Neural cell (in vitro differentiated cells): ENCODE measurements around the gene KLHL3.

Experiments
- EP300 ChIP-seq: fragments of 450-650 bp; conservative IDR thresholded peaks from 2 replicates; pipeline ENCODE4 v1.6.1; 2014; ENCODE audit warnings: antibody characterized with exemption, mild to moderate bottlenecking, moderate library complexity; ENCODE audit not compliant: poor library complexity, severe bottlenecking
- EZH2 ChIP-seq: fragments of 200-600, 300-800 bp; shearing (Covaris generic), sonication (generic); IDR thresholded peaks from 2 replicates; pipeline ENCODE4 v1.6.1; 2014; ENCODE audit warnings: antibody characterized with exemption, low read length, borderline replicate concordance, mild to moderate bottlenecking; ENCODE audit not compliant: insufficient read depth, poor library complexity, severe bottlenecking
- MXI1 ChIP-seq: fragments of 450-650 bp; conservative IDR thresholded peaks from 2 replicates; pipeline ENCODE4 v1.6.1; 2014; ENCODE audit warnings: antibody characterized with exemption, mild to moderate bottlenecking; ENCODE audit not compliant: poor library complexity, severe bottlenecking
- POLR2AphosphoS5 ChIP-seq: IDR thresholded peaks from 2 replicates; pipeline ENCODE4 v1.6.1; 2012
- RAD21 ChIP-seq: fragments of 450-650 bp; conservative IDR thresholded peaks from 2 replicates; pipeline ENCODE4 v1.6.1; 2014; ENCODE audit warnings: antibody characterized with exemption, mild to moderate bottlenecking, moderate library complexity
- REST ChIP-seq: IDR thresholded peaks from 2 replicates; pipeline ENCODE4 v1.6.1; 2012; ENCODE audit warnings: borderline replicate concordance
- SMC3 ChIP-seq: fragments of 450-650 bp; conservative IDR thresholded peaks from 2 replicates; pipeline ENCODE4 v1.6.1; 2014; ENCODE audit warnings: antibody characterized with exemption, mild to moderate bottlenecking, moderate library complexity; ENCODE audit not compliant: poor library complexity
- TAF1 ChIP-seq: IDR thresholded peaks from 2 replicates; pipeline ENCODE4 v1.6.1; 2012; ENCODE audit warnings: low read depth
- TF ChIP-seq, protein P1 (sequence below): fragments of 450-650 bp; IDR thresholded peaks from 2 replicates; pipeline ENCODE4 v1.5.1; 2014; ENCODE audit warnings: antibody characterized with exemption, mild to moderate bottlenecking, moderate library complexity; ENCODE audit not compliant: poor library complexity, severe bottlenecking

- TF ChIP-seq, protein P1, sequence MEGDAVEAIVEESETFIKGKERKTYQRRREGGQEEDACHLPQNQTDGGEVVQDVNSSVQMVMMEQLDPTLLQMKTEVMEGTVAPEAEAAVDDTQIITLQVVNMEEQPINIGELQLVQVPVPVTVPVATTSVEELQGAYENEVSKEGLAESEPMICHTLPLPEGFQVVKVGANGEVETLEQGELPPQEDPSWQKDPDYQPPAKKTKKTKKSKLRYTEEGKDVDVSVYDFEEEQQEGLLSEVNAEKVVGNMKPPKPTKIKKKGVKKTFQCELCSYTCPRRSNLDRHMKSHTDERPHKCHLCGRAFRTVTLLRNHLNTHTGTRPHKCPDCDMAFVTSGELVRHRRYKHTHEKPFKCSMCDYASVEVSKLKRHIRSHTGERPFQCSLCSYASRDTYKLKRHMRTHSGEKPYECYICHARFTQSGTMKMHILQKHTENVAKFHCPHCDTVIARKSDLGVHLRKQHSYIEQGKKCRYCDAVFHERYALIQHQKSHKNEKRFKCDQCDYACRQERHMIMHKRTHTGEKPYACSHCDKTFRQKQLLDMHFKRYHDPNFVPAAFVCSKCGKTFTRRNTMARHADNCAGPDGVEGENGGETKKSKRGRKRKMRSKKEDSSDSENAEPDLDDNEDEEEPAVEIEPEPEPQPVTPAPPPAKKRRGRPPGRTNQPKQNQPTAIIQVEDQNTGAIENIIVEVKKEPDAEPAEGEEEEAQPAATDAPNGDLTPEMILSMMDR, result no peak
- TF ChIP-seq POLR2AphosphoS5 (no peak), EZH2 (no peak), RAD21 (no peak), EP300 (no peak), REST (no peak), SMC3 (no peak), MXI1 (no peak), TAF1 (no peak)
These were observed 137.5 kb downstream of the KLHL3 start for GRCh38 chr5:137598399-137598798.
